AG09319 (cell line): ENCODE measurements around the gene CDK3.

Source experiments
- DNase-seq: peaks from one replicate; pipeline ENCODE4 v3.0.0-alpha.2; 2010; ENCODE audit warnings: low read depth; ENCODE audit errors: extremely low read depth
- CTCF ChIP-seq: IDR thresholded peaks from 2 replicates; pipeline ENCODE4 v1.5.1; 2011; ENCODE audit warnings: low read depth, mild to moderate bottlenecking, inconsistent platforms, low read length, moderate library complexity

Gene CDK3

GRCh38 chr17:76005263-76006149 lies 4.9 kb downstream of the CDK3 start:
- TF ChIP-seq CTCF: peak; percentile 56
- peak; percentile 32 for DNase-seq

DNA sequence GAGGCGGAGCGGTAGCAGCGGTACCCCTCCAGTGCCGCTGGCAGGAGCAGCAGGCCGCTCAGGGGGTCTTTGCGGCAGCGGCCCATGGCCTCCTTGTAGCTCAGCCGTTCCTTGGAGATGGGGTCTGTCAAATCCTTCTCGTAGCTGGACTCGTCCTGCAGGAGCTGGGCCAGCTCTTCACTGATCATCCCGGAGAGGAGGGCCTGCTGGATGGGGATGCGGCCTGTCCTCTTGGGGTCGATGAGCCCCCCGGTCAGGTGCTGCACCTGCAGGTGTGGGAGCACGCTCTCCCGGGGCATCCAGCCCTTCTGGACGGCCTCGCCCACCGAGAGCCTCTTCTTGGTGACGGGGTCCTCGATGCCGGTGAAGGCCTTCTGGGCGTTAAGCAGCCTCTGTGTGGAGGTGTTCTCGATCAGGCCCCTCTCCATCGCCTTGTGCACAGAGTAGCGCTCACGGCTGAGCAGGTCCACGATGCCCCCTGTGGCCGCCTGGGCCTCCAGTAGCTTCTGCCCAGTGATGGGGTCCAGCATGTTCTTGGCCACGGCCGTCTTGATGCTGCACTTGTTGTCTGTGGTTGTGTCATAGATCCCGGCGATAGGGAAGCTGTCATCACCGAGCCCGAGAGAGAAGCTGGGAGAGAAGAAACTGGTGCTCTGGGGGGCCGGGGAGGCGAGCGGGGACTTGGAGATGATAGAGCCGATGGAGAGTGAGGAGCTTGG lies 6.6 kb downstream of the CDK3 start:
- TF ChIP-seq CTCF: no peak
- no peak for DNase-seq

DNA sequence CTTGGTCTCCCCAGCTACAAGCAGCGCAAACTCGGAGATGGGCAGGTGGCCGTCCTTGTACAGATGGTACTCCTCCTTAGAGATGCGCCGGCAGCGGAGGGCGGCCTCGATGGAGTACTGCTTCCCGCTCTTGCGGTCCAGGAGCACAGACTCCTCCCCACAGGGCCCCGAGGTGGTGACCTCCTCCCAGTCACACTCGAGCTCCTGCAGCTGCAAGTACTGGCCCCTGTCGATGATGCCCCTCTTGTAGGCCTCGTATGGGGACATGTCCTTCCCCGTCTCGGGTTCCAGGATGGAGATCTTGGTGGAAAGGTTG lies 7.2 kb downstream of the CDK3 start:
- DNase-seq: no peak
- TF ChIP-seq CTCF: no peak

GRCh38 chr17:76008208-76008607 lies 7.6 kb downstream of the CDK3 start:
- no peak for DNase-seq
- TF ChIP-seq CTCF: no peak

GRCh38 chr17:76008630-76009425 lies 8.2 kb downstream of the CDK3 start:
- DNase-seq: no peak
- no peak for TF ChIP-seq CTCF

- no peak for DNase-seq
- TF ChIP-seq CTCF: no peak
Measured at GRCh38 chr17:76009447-76009846, 8.8 kb downstream of the CDK3 start.
